ENCODE data around the gene UBE2M.
"Not testable (repeated sequence)": the region's sequence is repeated elsewhere in the genome, so short reads cannot be mapped to it uniquely, and the experiment has no call there.

The UBE2M gene

DNA sequence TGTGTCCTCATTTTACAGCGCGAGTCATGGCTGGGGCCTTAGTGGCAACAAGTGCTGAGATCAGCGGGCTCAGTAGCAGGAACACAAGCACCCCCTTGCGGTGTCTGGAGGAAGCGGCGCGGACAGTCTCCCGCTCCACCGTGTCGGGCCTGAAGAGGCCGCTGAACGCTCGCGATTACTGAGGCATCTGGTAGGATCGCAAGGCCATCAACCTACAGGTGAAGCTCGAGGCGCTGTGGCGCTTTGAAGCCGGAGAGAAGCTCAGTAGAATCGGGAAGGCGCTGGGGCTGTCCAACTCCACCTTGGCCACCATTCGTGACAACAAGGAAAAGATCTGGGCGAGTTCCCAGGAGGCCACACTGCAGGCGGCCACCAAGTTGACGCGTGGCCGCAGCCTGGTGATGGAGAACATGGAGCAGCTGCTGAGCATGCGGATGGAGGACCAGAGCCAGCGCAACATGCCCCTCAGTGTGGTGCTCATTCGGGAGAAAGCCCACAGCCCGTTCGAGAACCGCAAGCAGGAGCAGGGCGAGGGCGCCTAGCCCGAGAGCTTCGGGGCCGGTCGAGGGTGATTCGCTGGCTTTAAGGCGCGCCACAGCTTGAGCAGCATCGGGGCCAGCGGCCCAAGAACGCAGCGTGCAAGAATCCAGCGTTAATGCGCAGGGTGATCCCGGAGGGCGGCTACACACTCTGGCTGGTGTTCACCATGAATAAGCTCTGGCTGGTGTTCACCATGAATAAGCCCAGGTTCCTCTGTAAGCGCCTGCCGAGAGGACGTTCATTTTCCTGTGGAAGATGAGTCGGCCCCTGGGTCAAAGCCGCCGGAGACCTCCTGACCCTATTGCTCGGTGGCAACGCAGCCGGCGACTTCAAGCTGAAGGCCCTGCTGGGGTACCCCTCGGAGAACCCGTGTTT is 23.1 kb upstream of the UBE2M start:
- TF ChIP-seq, protein P1, sequence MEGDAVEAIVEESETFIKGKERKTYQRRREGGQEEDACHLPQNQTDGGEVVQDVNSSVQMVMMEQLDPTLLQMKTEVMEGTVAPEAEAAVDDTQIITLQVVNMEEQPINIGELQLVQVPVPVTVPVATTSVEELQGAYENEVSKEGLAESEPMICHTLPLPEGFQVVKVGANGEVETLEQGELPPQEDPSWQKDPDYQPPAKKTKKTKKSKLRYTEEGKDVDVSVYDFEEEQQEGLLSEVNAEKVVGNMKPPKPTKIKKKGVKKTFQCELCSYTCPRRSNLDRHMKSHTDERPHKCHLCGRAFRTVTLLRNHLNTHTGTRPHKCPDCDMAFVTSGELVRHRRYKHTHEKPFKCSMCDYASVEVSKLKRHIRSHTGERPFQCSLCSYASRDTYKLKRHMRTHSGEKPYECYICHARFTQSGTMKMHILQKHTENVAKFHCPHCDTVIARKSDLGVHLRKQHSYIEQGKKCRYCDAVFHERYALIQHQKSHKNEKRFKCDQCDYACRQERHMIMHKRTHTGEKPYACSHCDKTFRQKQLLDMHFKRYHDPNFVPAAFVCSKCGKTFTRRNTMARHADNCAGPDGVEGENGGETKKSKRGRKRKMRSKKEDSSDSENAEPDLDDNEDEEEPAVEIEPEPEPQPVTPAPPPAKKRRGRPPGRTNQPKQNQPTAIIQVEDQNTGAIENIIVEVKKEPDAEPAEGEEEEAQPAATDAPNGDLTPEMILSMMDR (conservative IDR thresholded peaks at IDR 0.05; ENCODE audit: low read depth, low read length) = peak; percentile 97
- H3K4me3 ChIP-seq (ENCODE audit: low read length) = no peak overlapping the region
- DNase-seq (ENCODE audit: low read depth) = peak; percentile 54

DNA sequence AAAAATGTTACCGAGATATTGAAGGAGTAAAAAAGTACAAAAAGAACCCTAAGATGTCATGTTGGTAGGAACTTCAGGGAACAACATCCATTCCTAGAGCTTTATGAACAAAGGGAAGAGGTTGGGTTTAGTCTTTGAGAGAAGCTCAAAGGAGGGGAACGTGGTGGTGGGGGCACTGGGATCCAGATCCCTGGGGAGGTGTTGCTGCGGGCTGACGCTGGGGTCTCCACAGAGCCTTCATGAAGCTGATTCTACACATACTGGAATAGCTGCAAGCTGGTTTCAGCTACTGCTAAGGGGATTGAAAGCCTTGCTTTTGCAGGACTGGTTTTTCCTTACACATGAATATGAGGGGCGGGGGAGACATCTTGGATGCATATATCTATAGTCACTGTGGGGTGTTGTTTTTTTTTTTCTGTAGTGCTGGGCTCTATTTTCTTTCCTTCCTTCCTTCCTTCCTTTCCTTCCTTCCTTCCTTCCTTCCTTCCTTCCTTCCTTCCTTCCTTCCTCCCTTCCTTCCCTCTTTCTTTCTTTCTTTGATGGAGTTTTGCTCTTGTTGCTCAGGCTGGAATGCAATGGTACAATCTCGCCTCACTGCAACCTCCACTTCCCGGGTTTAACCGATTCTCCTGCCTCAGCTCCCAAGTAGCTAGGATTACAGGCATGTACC is 21.2 kb upstream of the UBE2M start:
- TF ChIP-seq, protein P1 (conservative IDR thresholded peaks at IDR 0.05; ENCODE audit: low read depth, low read length) = no peak
- DNase-seq (ENCODE audit: low read depth) = no peak
- no peak overlapping the region for H3K4me3 ChIP-seq (ENCODE audit: low read length)

DNA sequence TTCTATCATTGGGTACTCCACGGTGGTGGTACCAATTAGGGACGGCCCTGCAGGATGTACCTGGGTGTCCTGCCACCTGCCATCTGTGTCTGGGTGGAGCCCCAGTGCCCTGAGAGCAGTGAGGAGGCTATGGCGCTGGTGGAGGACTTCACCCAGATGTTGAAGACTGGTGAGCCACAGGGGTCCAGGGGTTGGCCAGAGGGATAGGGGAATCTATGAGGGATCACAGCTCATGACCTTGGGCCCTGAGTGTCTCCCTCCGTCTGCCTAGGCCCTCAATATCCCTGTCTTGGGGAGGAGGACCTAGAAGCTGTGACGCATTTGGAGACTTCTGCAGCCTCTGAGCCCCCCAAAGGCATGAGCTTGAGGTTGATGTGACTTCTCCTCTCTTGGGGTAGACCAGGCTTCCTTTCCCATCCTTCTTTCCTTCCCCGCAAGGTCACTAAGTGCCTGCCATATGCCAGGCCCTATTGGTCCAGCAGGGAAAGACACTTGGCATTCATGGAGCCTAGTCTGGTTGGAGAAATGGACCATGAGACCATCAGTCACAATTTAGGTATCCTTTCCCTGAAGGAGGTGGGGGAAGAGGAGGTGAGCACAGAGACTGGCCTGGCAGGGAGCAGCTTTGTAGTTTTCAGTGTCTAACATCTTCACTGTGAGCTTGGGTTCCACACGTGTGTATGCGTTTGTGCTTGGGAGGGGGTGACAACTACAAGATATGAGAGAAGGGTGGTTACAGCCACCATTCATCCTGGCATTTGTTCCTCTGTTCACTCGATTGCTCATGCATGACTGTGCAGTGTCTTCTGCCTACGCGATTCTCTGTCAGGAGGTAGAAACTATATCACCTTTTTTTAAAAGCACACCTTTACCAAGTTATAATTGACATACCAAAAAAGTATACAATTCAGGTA is 19.9 kb upstream of the UBE2M start:
- TF ChIP-seq, protein P1 (conservative IDR thresholded peaks at IDR 0.05; ENCODE audit: low read depth, low read length) = no peak
- no peak for DNase-seq (ENCODE audit: low read depth)
- H3K4me3 ChIP-seq (ENCODE audit: low read length) = no peak overlapping the region

DNA sequence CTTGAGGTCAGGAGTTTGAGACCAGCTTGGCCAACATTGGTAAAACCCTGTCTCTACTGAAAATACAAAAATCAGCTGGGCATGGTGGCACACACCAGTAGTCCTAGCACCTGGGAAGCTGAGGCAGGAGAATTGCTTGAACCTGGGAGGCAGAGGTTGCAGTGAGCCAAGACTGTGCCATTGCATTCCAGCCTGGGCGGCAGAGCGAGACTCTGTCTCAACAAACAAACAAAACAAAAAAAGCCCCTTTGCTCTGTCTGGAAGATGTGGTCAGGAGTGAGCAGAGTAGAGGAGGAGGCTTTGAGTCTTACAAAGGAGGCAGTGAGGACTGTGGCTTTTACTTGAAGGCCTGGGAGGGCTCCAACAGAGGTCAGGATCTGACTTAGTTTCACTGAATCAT is 19.2 kb upstream of the UBE2M start:
- not testable (repeated sequence) for H3K4me3 ChIP-seq (ENCODE audit: low read length); DNase-seq (ENCODE audit: low read depth)

DNA sequence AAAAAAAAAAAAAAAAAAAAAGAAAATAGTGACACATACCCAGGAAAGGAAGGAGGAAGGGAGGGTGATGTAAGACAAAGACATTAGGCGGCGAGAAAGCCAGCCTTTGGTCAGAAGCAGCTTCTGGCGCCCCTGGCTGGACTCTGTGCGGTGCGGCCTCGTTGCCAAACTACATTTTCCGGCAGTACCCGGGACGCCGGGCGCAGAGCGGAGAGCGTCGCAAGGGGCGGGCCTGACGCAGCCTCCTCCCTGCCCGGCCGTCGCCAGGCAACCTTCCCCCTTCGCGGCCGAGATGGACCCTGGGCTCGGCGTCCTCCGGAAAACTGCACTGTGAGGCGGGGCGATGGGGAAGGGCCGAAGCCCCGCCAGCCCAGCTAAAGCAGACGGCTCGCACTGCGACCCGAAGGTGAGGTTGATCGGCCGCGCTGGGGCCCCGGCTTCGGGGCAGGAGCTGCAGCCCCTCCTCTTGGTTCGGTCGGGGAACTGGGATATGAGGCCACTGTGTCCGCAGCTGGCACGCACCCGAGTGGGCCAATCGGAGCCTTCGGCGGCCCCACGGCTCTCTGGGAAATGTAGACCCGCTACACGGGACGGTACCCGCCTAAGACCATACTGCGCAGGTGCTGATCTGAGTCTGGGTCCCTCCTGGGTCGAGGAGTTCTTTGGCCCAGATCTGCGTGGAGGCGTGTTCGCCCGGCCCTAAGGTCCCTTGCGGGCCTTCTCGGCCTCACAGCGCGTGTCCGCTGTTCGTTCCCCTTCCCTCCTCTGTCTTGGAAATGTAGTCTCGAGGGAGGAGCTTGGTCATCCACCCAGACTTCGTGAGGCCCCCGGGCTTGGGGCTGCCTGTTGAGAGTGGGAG is 17.0 kb upstream of the UBE2M start:
- H3K4me3 ChIP-seq (ENCODE audit: low read length) = peak overlapping the region; percentile 78
- no peak for DNase-seq (ENCODE audit: low read depth)
- TF ChIP-seq, protein P1 (conservative IDR thresholded peaks at IDR 0.05; ENCODE audit: low read depth, low read length) = no peak

DNA sequence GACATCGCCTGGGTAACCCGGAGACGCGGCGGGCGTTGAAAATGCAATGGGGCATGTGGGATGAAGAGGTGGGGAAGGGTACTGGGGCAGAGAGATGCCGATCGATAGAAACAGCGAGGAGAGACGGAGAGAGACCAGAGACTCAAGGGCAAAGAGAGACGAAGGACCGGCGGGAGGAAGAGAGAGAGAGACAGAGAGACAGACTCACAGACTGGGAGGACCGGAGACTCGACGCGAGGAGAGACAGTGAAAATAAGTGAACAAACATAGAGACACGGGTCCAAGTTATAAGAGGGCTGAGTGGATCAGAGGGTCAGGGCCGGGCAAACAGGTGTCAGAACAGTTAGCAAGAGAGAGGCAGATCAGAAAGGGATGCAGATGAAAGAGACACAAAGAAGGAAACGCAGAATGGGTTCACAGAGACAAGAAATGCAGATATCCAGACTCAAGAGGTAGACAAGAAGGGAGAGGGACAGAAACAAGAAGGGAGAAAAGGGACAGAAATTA is 15.3 kb upstream of the UBE2M start:
- DNase-seq (ENCODE audit: low read depth) = no peak
- H3K4me3 ChIP-seq (ENCODE audit: low read length) = peak overlapping the region; percentile 85
- TF ChIP-seq, protein P1 (conservative IDR thresholded peaks at IDR 0.05; ENCODE audit: low read depth, low read length) = no peak

Measured in retinal pigment epithelial cell (primary cell).